Measurements from ENCODE around the gene RSL1D1.

DNA sequence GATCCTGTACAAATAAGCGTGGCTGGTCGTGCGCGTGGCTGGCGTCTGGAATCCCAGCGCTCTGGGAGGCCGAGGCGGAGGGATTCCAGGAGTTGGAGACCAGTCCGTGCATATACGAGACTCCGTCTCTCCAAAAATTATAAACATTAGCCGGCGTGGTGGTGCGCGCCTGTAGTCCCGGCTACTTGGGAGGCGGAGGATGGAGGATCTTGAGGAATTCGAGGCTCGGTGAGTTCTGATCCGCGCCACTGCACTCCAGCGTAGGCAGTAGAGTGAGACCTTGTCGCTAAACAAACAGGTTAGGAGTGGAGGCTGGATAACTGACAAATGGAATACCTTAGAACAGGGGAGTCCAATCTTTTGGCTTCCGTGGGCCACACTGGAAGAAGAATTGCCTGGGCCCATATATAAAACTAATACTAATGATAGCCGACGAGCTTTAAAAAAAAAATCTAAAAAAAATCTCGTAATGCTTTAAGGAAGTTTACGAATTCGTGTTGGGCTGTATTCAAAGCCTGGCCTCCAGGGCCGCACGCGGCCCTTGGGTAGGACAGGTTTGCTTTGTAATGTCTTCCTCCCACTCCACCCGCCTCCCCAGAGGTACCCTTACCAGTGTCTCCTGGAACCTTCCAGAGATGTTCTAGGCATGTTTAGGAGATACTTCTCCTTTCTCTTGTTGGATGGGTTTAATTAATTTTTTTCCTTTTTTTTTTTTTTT lies 909 bp upstream of the RSL1D1 start:
- TF ChIP-seq CTCF (IDR thresholded peaks at IDR 0.05; ENCODE audit: borderline replicate concordance, extremely low read depth, low read length, poor library complexity, severe bottlenecking): no peak
- no peak for TF ChIP-seq EZH2 (IDR thresholded peaks at IDR 0.05; ENCODE audit: borderline replicate concordance, low read depth, low read length, severe bottlenecking)
